Stimulated activated CD8-positive, alpha-beta memory T cell treated with anti-CD3 and anti-CD28 coated beads, Interleukin-15, amount 100 ng/mL, for 48 hours (primary cell): ENCODE data around the gene TRAF3.
"Not testable (repeated sequence)": the region's sequence is repeated elsewhere in the genome, so short reads cannot be mapped to it uniquely, and the experiment has no call there.

Source experiments
- DNase-seq, 2 donors: peaks; one replicate each; pipeline ENCODE4 v3.0.0-alpha.2; 2020; ENCODE audit warnings: low read depth in 2 of 2

Gene TRAF3

GRCh38 chr14:102807013-102807406, 29.8 kb downstream of the TRAF3 start:
- no peak for DNase-seq

- DNase-seq, result no peak
Measured at GRCh38 chr14:102809870-102810269, 32.6 kb downstream of the TRAF3 start.

- DNase-seq, result no peak
Measured at GRCh38 chr14:102810523-102810922, 33.3 kb downstream of the TRAF3 start.

- no peak for DNase-seq
Measured at GRCh38 chr14:102811254-102811963, 34.2 kb downstream of the TRAF3 start.

- DNase-seq, result no peak
Measured at GRCh38 chr14:102811971-102812370, 34.7 kb downstream of the TRAF3 start.

- no peak for DNase-seq
Measured at GRCh38 chr14:102813691-102814090, 36.4 kb downstream of the TRAF3 start.

- DNase-seq, result no peak
Measured at GRCh38 chr14:102817318-102817717, 40.1 kb downstream of the TRAF3 start.

- DNase-seq, result no peak
Measured at GRCh38 chr14:102817942-102818940, 41.0 kb downstream of the TRAF3 start.

GRCh38 chr14:102819176-102819628, 42.0 kb downstream of the TRAF3 start:
- peak; percentile 65 to 81 for DNase-seq

- DNase-seq, result no peak
Measured at GRCh38 chr14:102819747-102820330, 42.6 kb downstream of the TRAF3 start.

- no peak for DNase-seq
Measured at GRCh38 chr14:102821252-102821651, 44.0 kb downstream of the TRAF3 start.

GRCh38 chr14:102822311-102822863, 45.1 kb downstream of the TRAF3 start:
- peak; percentile 36 to 55 for DNase-seq

- DNase-seq, result not testable (repeated sequence)
Measured at GRCh38 chr14:102822887-102823286, 45.6 kb downstream of the TRAF3 start.

GRCh38 chr14:102823546-102823945, 46.3 kb downstream of the TRAF3 start:
- DNase-seq, result no peak

GRCh38 chr14:102824832-102825231, 47.6 kb downstream of the TRAF3 start:
- DNase-seq, result no peak

GRCh38 chr14:102825307-102826095, 48.3 kb downstream of the TRAF3 start:
- DNase-seq, result no peak

- no peak for DNase-seq
Measured at GRCh38 chr14:102826161-102826560, 48.9 kb downstream of the TRAF3 start.

- no peak for DNase-seq
Measured at GRCh38 chr14:102826751-102827675, 49.8 kb downstream of the TRAF3 start.

GRCh38 chr14:102827716-102828115, 50.5 kb downstream of the TRAF3 start:
- no peak for DNase-seq

GRCh38 chr14:102828151-102828550, 50.9 kb downstream of the TRAF3 start:
- DNase-seq, result no peak
